Measurements from ENCODE around the gene TAOK3. TPM values are rescaled to one million over a fixed set of nuclear protein-coding genes. Genes with fewer than 3 reads are reported as not detected.
"Not testable (repeated sequence)": the region's sequence is repeated elsewhere in the genome, so short reads cannot be mapped to it uniquely, and the experiment has no call there.

The TAOK3 gene
- total RNA-seq, 2 experiments from 2014 or later = 60.2 to 63.4 TPM

DNA sequence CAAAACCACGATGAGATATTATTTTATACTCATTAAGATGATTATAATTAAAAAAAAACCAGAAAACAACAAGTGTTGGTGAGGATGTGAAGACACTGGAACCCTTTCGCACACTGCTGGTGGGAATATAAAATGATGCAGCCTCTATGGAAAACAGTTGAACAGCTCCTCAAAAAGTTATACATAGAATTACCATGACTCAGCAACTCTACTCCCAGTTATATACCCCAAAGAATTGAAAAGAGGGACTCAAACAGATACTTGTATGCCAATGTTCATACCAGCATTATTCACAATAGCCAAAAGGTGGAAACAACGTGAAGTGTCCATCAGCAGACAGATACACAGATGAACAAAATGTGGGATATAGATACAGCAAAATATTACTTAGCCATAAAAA, 53.1 kb downstream of the TAOK3 start:
- Mint-ChIP-seq H3K27ac (no peak overlapping the region), H3K4me3 (no peak overlapping the region), H3K27me3 (no peaks in the 10 kb centered on the region), H3K36me3 (peaks cover 24% of the 10 kb centered on the region), H3K4me1 (peaks cover 11% of the 10 kb centered on the region), H3K9me3 (no peaks in the 10 kb centered on the region)
- POLR2A ChIA-PET = no interaction called here
- DNase-seq (no peak), ATAC-seq (ENCODE audit: low read depth) (no peak)

DNA sequence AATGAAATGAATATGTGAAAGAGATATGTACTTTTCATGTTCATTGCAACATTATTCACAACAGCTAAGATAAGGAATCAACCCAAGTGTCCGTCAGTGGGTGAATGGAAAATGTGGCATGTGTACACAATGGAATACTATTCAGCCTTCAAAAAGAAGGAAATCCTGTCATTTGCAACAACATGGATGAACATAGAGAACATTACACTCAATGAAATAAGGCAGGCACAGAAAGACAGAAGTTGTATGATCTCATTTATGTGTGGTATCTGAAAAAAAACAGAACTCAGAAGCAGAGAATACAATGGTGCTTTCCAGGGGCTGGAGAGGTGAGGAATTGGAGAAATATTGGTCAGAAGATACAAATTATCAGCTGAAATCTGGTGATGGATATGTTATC, 54.0 kb downstream of the TAOK3 start:
- peaks cover 9% of the 10 kb centered on the region for H3K4me1 Mint-ChIP-seq
- POLR2A ChIA-PET = no interaction called here

DNA sequence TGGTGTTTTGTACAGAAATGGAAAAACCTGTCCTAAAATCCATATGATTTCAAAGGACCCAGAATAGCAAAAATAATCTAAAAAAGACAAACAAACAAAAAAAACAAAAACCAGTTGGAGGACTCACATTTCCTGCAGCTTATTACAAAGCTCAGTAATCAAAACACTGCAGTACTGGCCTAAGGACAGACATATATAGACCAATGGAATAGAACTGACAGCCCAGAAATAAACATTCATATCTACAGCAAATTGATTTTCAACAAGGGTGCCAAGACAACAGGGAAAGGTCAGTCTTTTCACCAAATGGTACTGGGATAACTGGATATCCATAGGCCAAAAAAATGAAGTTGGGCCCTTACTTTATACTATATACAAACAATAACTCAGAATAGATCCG, 55.0 kb downstream of the TAOK3 start:
- Mint-ChIP-seq H3K4me1 (peaks cover 11% of the 10 kb centered on the region), H3K27me3 (no peaks in the 10 kb centered on the region), H3K9me3 (no peaks in the 10 kb centered on the region), H3K4me3 (no peak overlapping the region), H3K36me3 (peaks cover 21% of the 10 kb centered on the region), H3K27ac (no peak overlapping the region)
- no peak for ATAC-seq (ENCODE audit: low read depth)
- POLR2A ChIA-PET = no interaction called here
- DNase-seq = no peak

More for the DNA sequence above, 54.0 kb downstream of the TAOK3 start:
- Mint-ChIP-seq H3K9me3 (no peaks in the 10 kb centered on the region), H3K27me3 (no peaks in the 10 kb centered on the region), H3K36me3 (peaks cover 21% of the 10 kb centered on the region), H3K4me3 (no peak overlapping the region), H3K27ac (no peak overlapping the region)
- DNase-seq = no peak
- no peak for ATAC-seq (ENCODE audit: low read depth)

DNA sequence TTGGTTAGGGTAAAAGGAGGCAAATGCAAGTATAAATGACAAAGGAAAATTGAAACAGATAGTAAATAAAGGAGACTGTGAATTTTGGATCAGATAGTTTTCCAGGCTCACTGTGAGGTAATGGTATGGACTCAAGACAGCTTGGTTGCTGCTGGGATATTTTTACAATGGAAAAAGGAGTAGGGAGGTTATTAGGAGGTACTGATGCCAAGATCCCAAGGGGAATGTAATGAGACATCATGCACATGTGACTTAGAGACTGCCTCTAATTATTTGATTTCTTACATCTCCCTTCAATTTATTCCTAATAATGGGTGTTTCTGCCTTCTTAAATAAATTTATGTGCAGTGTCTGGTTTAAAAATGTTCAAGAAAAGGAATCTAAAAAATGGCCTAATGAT, 56.9 kb downstream of the TAOK3 start:
- no peak overlapping the region for H3K27ac Mint-ChIP-seq
- POLR2A ChIA-PET = no interaction called here

DNA sequence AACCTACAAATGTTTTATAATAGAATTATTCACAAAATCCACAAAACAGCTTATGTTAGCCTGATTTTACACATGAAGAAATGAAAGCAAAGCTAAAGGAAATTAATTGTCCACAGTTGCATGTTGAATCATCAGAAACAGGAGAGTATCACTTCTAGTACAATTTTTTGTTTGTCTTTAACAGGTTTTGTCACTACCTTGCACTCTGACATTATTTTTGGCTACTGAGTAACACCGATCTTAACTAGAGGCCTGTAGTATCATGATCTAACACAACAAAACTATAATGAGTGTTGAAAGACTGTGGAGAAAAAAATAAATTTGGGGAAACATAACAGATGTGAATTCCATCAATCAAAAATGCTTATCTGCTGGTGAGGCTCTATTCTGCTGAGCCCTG, 60.1 kb downstream of the TAOK3 start:
- DNase-seq (no peak), ATAC-seq (ENCODE audit: low read depth) (no peak)
- Mint-ChIP-seq H3K9me3 (no peaks in the 10 kb centered on the region), H3K27me3 (no peaks in the 10 kb centered on the region), H3K4me3 (no peak overlapping the region), H3K4me1 (peaks cover 16% of the 10 kb centered on the region), H3K36me3 (peaks cover 10% of the 10 kb centered on the region), H3K27ac (no peak overlapping the region)
- POLR2A ChIA-PET = no interaction called here

More for the DNA sequence above, 56.9 kb downstream of the TAOK3 start:
- H3K9me3 Mint-ChIP-seq = no peaks in the 10 kb centered on the region
- peaks cover 19% of the 10 kb centered on the region for H3K36me3 Mint-ChIP-seq
- no peaks in the 10 kb centered on the region for H3K27me3 Mint-ChIP-seq
- DNase-seq = no peak
- no peak for ATAC-seq (ENCODE audit: low read depth)
- no peak overlapping the region for H3K4me3 Mint-ChIP-seq
- H3K4me1 Mint-ChIP-seq = peaks cover 12% of the 10 kb centered on the region

DNA sequence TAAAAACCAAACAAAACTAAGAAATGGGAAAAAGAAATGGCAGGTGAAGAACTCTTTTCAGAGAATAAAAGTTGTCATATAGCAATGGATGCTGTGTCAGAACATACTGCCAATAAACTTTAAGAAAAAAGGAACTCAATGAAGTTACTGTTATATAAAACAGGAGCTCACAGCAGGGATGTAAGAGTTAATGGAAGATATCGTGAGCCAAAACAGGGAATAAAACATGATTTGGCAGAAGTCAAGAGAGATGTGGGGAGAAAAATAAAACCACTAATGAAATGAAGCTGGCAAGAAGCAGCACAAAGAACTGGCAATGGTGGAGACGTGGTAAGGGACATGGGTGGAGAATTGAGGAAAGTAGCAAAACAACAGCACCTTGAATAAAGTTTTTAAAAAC, 61.0 kb downstream of the TAOK3 start:
- Mint-ChIP-seq H3K27ac (no peak overlapping the region), H3K4me1 (peaks cover 22% of the 10 kb centered on the region), H3K4me3 (no peak overlapping the region), H3K36me3 (peaks cover 9% of the 10 kb centered on the region), H3K9me3 (no peaks in the 10 kb centered on the region), H3K27me3 (no peaks in the 10 kb centered on the region)
- ATAC-seq (ENCODE audit: low read depth) = no peak
- POLR2A ChIA-PET = no interaction called here
- DNase-seq = no peak

DNA sequence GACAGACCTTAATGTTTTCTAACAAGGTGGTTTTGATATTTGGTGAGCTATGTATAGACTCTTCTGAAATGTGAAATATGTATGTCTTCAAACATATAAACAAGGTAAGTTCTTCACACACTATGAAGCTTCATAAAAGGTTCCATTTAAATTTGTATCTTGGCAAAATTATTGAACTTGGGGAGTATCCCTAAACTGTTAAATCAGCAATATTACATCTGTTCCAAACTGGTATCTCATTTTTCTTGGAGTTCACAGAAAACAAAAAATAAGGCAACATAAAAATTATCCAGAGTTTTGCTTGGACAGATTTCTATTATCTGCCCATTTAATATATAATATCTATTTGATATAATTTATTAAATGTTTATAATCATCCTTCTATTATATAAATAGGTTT, 62.4 kb downstream of the TAOK3 start:
- Mint-ChIP-seq H3K9me3 (no peaks in the 10 kb centered on the region), H3K27me3 (no peaks in the 10 kb centered on the region), H3K27ac (no peak overlapping the region), H3K4me1 (peaks cover 19% of the 10 kb centered on the region), H3K36me3 (peaks cover 4% of the 10 kb centered on the region), H3K4me3 (no peak overlapping the region)
- no peak for DNase-seq
- POLR2A ChIA-PET = no interaction called here
- no peak for ATAC-seq (ENCODE audit: low read depth)

DNA sequence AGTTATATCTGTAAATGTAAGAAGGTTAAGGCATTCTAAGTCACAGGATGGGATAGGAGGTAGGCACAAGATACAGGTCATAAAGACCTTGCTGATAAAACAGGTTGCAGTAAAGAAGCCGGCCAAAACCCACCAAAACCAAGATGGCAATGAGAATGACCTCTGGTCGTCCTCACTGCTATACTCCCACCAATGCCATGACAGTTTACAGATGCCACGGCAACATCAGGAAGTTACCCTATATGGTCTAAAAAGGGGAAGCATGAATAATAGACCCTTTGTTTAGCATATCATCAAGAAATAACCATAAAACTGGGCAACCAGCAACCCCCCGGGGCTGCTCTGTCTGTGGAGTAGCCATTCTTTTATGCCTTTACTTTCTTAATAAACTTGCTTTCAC, 64.7 kb downstream of the TAOK3 start:
- ATAC-seq (ENCODE audit: low read depth); H3K27ac Mint-ChIP-seq; H3K4me3 Mint-ChIP-seq; H3K9me3 Mint-ChIP-seq; DNase-seq; H3K36me3 Mint-ChIP-seq; POLR2A ChIA-PET; H3K27me3 Mint-ChIP-seq: not testable (repeated sequence)
- H3K4me1 Mint-ChIP-seq = peaks cover 17% of the 10 kb centered on the region

DNA sequence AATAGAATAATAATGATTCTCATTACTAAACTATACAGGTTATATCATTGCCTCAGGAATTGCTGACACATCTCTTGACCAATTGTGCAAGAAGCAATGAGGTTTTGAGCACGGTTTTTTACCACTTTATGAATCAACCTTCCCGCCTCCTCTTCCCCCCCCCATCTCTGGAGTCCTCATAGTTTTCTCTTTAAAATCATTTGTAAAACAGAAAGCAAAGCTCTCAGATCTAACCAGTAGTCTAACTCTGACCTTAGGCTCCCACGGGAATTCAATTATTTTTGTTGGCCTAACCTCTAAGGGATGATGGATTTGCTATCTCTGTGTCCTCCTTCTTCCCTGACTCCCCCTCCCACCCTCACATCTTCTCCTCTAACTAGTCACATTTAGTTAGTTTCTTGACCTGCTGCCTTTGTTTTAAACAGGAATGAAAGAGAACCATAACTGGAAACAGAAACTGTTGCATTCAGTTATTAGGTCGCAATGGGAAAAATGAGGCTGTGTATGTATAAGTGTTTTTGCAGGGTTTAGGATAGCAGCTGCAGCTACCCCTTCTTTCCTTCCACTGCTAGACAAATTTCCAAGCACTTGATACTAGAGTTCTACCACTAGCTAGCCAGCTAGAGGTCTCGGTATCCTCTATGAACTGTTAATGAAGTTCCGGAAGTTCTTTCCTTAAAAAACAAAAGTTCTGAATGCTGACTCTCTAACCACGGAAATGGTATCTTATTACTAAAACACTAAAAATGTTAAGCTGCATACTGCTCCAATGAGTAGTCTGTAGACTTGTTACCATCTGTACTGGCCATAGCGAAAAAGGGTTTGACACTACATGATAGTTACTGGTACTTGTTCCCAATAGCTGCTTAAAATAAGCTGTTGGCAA, 65.4 kb downstream of the TAOK3 start:
- POLR2A ChIA-PET = no interaction called here
- Mint-ChIP-seq H3K27me3 (no peaks in the 10 kb centered on the region), H3K4me1 (peaks cover 21% of the 10 kb centered on the region), H3K4me3 (peak overlapping the region; percentile 54), H3K36me3 (peaks cover 2% of the 10 kb centered on the region), H3K9me3 (no peaks in the 10 kb centered on the region), H3K27ac (no peak overlapping the region)
- ATAC-seq (ENCODE audit: low read depth) = no peak
- DNase-seq = no peak

DNA sequence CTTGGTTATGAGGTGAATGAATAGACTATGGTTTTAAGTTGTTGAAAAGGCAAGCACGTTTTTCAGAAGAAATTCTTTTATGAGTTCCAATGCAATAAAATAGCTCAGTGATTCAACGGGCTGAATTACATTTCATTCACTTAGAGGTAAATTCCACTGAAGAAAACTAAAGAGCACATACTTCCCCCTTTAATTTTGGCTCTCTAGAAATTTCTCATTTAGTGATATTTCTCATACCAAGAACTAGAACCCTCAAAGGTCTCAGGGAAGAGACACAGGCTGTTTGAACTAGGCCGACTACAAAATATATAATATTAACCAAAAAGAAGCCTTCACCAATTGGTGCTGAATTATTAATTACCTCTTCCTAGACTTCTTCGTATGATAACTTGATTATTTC, 68.6 kb downstream of the TAOK3 start:
- Mint-ChIP-seq H3K36me3 (no peaks in the 10 kb centered on the region), H3K4me1 (peaks cover 27% of the 10 kb centered on the region), H3K4me3 (no peak overlapping the region), H3K27me3 (no peaks in the 10 kb centered on the region), H3K9me3 (no peaks in the 10 kb centered on the region), H3K27ac (no peak overlapping the region)
- POLR2A ChIA-PET = no interaction called here
- DNase-seq (no peak), ATAC-seq (ENCODE audit: low read depth) (no peak)

DNA sequence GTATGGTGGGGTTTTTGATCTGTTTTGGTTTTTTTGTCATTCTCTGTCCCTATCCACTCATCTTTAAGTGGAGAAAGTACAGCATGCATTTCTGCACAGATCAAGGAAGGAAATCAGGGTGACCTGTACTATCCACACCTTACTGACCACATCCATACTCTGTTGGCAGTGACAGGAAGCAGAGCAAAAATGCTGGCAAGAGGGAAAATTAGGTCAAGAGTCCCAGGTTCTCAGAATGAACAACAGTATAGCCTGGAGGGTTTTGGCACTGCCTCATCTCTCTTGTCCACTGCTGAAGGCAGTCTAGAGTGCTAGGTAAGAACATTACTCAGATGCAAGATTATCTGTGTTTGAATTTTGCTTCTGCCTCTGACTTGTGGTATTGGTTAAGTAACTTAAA, 70.7 kb downstream of the TAOK3 start:
- H3K27ac Mint-ChIP-seq = no peak overlapping the region
- ATAC-seq (ENCODE audit: low read depth) (peak; percentile 39), DNase-seq (no peak)
- POLR2A ChIA-PET = no interaction called here
- H3K9me3 Mint-ChIP-seq = no peaks in the 10 kb centered on the region
- peaks cover 4% of the 10 kb centered on the region for H3K36me3 Mint-ChIP-seq
- peaks cover 20% of the 10 kb centered on the region for H3K4me1 Mint-ChIP-seq
- H3K4me3 Mint-ChIP-seq = no peak overlapping the region
- no peaks in the 10 kb centered on the region for H3K27me3 Mint-ChIP-seq

DNA sequence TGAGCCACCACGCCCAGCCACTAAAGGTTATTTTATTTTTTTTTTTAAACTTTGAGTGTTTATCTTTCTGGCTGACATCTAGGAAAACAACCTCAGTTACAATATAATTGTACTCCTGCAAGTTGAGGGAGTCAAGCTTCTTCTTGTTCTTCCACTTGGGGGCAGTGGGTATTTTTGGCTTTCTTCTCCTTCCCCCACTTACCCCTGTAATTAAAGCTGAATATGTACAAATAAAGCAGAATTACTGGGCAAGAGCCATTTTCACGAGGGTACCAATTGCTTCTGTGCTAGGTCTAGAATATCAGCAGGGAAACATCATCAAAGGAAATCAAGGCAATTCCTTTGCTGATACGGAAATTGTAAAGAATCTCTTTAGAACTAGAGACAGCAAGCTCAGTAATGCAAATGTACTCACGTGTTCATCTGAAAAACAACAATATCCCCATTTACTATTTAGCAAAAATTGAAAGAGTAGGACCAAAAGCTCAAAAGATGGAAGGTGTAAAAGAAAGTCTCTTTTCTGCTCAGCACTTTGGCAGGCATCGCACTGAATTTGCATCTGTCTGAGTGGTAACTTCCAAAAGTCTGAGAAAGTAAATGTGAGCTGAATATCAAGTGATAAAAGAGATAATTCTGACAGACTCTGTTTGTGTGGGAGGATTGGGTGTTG, 72.8 kb downstream of the TAOK3 start:
- H3K27me3 Mint-ChIP-seq = no peaks in the 10 kb centered on the region
- H3K4me3 Mint-ChIP-seq = no peak overlapping the region
- H3K9me3 Mint-ChIP-seq = no peaks in the 10 kb centered on the region
- no peak for ATAC-seq (ENCODE audit: low read depth)
- no peak overlapping the region for H3K27ac Mint-ChIP-seq
- peaks cover 20% of the 10 kb centered on the region for H3K4me1 Mint-ChIP-seq
- POLR2A ChIA-PET = no interaction called here
- no peak for DNase-seq
- peaks cover 7% of the 10 kb centered on the region for H3K36me3 Mint-ChIP-seq

DNA sequence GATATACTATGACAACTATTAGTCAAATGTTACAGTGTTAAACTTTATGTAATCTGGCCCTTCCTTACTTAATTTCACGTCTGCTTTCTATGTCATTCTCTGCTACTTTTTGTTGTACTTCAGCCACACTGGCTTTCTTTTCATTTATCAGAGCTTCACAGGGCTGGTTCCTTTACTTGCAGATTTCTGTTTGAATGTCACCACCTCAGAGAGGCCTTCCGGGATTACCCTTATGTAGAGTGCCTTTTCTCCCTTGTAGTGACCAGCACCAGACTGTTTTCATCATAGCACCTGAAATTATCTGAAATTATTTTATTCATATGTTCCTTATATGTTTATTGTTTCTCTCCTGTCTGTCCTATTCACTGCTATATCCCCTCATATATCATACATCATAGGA, 75.4 kb downstream of the TAOK3 start:
- peaks cover 13% of the 10 kb centered on the region for H3K36me3 Mint-ChIP-seq
- POLR2A ChIA-PET = no interaction called here
- H3K9me3 Mint-ChIP-seq = no peaks in the 10 kb centered on the region
- peaks cover 8% of the 10 kb centered on the region for H3K4me1 Mint-ChIP-seq
- H3K4me3 Mint-ChIP-seq = no peak overlapping the region
- DNase-seq = no peak
- no peaks in the 10 kb centered on the region for H3K27me3 Mint-ChIP-seq
- ATAC-seq (ENCODE audit: low read depth) = no peak
- no peak overlapping the region for H3K27ac Mint-ChIP-seq

DNA sequence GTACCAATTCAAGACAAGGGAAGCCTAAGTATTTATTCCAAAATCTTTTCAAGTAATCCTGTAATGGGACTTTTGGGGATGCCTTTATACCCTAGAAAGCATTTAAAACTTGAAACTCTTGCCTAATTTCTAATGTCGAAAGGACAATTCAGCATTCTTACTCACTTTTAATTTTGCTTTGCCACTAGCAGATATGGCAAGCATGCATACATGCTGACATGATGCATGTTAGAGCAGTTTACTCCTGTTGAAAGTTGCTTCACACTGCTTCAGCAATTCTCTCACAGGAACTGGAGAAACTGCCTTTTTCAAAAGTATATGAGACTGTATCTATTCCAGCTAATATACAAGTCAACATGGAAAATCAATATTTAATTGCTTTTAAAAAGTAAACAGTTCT, 79.9 kb downstream of the TAOK3 start:
- ATAC-seq (ENCODE audit: low read depth) (no peak), DNase-seq (no peak)
- Mint-ChIP-seq H3K36me3 (peaks cover 15% of the 10 kb centered on the region), H3K9me3 (no peaks in the 10 kb centered on the region), H3K4me3 (no peak overlapping the region), H3K27ac (no peak overlapping the region), H3K4me1 (no peaks in the 10 kb centered on the region), H3K27me3 (no peaks in the 10 kb centered on the region)
- POLR2A ChIA-PET = no interaction called here
